DMS53 treated with DMSO at 0.1 percent for 48 hours (cell line): Measurements from ENCODE around the gene PPARGC1A.
A peak's percentile ranks its signal among the peaks of the same experiment; 100 is the strongest.

Experiments
- DNase-seq: peaks from one replicate; lab custom pipeline; 2025; ENCODE audit not compliant: unreplicated experiment; lab: John Stamatoyannopoulos, UW

PPARGC1A gene

GRCh38 chr4:23909671-23910070 is 19.8 kb upstream of the PPARGC1A start:
- no peak for DNase-seq

DNA sequence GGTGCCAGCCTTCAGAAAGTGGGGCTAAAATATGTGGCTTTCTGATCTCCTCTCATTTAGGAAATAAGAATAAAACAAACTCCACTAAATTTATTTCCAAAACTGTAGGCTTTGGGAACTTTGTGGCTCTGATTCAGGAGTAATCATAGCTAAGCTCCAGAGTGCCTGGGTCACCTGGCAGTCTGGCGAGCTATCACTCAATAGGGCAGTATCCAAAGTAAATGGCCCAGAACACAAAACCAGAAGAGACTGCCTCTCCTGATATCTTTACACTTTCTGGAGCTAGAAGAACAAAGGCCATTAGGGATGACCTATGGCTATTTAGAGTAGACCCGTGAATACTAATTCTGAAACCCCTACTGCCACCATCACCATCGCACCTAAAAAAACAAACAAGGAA is 17.0 kb upstream of the PPARGC1A start:
- no peak for DNase-seq

GRCh38 chr4:23904639-23905071 is 14.8 kb upstream of the PPARGC1A start:
- no peak for DNase-seq

DNA sequence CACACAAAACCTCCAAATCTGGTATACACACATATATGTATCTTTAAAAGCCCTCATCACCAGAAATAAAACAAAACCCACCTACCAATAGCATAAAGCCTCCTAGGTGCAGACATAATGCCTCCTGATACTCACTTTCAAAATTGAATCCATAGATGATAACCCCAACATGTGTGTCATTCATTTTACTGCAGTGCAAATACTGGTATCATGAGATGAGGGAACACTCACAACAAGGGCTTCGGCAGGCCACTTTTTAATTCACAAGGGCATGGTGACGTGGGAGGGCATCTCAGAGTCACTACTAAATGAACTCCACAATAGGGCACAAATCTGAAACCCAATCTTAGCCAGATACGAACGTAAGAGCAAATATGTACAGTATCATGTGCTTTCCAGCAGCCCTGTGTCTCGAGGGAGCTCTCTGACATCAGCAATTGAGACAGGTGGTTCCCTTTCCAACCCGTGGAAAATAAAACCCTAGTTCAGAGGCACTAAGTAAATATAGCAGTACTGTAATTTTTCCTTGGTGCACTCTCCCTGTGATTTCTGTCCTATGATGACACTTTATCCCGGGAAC is 14.1 kb upstream of the PPARGC1A start:
- DNase-seq = peak; percentile 98

DNA sequence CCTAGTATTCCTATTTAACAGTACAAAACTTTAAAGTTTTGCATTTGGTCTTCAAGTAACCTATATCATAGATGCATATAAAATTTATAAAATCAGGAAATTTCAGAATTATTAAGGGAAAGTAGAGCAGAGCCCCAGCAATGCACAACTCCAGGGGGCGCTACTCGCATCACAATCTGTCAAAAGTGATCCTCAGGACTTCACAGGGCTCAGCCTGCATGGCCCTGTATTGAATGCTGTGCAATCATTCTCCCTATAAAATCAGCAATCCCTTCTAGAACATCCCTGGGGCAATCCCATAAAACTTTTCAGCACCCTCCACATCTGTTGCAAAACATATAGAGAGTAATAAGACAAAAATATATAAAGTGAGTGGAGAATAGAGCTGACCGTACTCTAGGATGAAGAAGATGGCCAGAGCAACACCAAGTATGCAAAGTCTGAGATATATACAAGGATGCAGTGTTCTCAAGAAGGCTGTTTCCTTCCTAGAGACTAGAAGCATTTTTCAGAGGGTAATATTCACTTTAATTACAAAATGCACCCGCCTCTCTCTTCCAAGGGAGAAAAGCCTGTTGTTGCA is 12.5 kb upstream of the PPARGC1A start:
- DNase-seq = no peak

- no peak for DNase-seq
Observed at GRCh38 chr4:23900636-23901035, 10.8 kb upstream of the PPARGC1A start.

DNA sequence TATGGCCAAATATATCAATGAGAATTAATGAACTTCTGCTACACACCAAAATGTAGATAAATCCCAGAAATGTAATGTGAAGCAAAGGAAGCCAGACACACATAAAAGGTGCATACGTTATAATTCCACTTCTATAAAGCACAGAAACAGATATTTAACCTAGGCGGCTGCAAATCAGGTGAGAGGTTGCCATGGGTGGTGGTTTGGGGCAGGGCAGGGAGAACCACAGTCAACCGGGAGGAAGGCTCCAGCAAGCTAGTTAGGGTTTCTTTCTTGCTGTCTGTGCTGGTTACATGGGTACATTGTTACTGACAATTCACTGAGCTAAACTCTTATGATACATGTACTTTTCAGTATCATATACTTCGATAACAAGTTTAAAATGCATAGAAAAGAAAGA is 9.7 kb upstream of the PPARGC1A start:
- no peak for DNase-seq

DNA sequence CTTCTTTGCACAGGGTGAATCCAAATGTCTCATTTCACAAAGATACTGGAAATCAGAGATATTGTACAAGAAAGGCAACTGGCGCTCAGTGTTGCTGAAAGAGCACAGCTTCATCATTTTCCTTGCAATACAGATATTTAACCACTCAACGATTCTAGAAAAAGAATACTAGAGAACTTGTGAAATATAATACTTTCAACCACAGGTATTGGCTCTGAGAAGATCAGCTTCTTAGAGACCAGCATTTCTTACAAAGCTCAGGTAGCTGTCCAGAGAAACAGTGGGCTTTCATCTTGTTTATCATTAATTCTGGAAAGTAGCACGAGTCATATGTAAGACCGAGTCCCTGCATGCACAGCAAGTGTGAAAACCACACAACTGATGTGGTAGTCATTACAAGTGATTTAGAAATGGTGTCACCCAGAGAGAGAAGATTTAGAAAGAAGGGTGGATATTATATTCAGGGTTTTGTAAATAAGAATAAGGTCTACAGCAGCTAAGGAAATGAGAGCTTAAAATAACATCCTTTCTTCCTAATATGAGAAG is 7.8 kb upstream of the PPARGC1A start:
- no peak for DNase-seq

DNA sequence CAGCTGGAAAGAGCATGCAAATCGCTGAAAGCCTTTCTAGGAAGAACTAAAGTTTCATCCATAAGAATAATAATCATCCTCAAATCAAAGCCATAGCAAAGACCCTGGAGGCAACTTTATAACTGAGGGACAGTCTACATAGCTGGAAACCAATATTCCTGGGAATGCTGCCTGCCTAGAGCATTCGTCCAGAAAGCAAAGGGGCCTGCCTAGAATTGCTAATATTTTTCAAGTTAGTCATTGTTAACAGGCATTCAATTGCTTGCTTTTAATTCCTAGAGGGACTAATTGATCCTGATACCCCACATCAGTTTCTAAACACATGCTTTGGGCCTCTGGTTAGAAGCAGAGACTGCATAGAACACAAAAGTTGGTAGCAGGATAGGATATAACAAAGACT is 4.2 kb upstream of the PPARGC1A start:
- DNase-seq = no peak

DNA sequence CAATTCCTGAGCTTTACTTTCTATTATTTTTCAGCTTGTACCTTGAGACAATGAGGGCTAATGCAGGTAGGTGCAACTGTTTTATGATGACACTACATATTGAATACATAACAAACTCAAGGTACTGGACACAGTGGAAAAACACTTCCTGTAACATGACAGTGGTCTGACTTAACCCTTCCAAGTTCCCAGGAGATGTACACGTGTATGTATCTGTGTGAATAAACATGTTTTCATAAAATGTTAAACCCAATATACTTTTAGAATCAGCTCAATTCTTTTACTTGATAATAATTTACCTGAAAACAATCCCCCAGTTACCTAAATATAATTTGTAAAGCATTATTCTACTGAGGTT is 1.2 kb upstream of the PPARGC1A start:
- DNase-seq = peak; percentile 66

DNA sequence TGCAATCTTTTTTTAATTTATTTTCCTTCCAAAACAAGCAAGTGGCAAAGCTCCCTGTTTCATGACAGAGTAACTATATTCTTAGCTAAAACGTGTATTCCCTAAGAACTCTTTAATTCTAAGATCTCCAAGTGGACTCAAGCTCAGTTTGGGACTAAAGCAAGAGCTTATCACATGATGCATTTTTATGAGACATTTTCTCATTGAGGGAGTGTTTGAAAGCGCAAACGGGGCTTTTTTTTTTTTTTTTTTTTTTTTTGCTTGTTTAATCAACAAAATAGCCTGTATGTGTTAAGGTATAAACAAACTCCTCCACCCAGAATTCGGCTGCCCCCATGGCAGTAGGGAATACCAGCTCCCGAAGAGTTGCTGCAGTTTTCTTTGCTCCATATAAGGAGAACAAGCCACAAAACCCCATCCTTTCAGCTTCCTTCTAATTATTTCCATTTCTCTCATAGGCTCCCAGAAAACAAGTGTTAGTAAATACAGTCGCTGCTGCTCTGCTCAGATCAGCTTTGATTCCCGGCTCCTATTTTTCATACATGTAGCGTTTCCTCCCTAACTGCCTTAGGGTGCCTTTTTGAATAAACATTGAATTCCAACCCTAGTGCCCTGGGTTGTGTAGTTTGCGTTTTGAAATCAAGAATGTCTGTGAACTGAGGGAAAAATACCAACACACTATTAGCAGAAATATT is 669 bp upstream of the PPARGC1A start:
- peak; percentile 66 for DNase-seq

DNA sequence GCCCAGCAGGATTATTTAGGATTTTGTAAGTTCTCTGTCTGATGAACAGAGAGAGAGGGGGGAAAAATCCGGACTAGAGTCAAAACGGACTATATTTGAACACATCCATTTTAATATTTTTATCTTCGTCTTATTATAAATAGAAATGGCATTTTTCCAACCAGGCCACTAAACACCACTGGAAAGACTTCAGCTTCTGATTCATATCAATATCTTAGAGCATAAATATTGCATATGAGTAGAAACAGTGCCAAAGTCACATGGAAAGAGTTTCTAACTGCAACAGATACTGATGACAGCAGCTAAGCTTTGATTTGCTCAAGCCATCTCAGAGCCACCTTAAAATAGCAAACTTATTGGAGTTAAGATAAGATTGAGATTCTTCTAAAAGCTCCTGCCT is 456 bp downstream of the PPARGC1A start:
- peak; percentile 43 for DNase-seq

- DNase-seq = peak; percentile 40
Observed at GRCh38 chr4:23888421-23889319, 1.2 kb downstream of the PPARGC1A start.

- no peak for DNase-seq
Observed at GRCh38 chr4:23887989-23888388, 1.9 kb downstream of the PPARGC1A start.

GRCh38 chr4:23887173-23887572 is 2.7 kb downstream of the PPARGC1A start:
- DNase-seq = no peak

GRCh38 chr4:23885943-23886590 is 3.8 kb downstream of the PPARGC1A start:
- no peak for DNase-seq

GRCh38 chr4:23884741-23885140 is 5.1 kb downstream of the PPARGC1A start:
- no peak for DNase-seq

DNA sequence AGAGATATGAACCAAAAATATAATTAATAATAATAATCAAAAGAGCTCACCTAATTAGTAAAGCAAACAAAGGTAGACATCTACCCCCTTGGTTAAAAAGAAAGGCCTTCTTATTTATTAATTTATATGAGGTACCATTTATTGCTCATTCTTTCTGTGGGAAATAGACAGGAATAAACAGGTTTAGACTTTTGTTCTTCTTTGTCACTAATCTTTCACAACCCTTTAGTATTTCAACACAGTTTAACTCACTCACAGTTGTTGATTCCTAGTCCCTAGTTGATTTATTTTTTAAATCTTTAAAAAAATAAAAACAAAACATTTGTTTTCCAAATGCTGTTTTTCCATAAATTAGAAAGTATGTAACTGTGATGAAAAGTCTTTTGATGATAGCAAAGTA is 5.6 kb downstream of the PPARGC1A start:
- DNase-seq = no peak

DNA sequence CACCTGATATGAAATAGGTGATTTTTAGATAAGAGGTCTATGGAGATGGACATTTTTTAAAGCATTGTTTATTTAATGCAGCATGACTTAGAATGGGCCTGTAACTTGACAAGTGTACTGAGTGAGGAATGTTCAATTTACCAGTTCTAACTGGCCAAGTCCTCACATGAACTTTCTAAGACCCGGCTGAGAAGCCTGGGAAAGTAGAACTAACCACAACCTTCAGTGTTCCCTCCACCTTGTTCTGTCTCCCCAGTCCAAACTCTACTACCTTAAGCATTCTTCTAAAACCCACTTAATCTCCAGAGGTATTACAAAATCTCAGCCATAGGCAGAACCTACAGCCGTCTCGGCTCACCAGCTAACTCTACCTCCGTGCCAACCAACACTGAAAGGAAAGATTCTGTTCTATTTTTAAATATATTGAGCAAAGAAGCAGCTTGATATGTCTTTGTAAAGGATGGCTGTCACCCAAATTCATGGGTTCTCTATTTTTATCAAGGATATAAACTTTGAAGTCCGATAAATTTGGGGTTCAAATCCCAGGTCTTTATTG is 6.8 kb downstream of the PPARGC1A start:
- no peak for DNase-seq

DNA sequence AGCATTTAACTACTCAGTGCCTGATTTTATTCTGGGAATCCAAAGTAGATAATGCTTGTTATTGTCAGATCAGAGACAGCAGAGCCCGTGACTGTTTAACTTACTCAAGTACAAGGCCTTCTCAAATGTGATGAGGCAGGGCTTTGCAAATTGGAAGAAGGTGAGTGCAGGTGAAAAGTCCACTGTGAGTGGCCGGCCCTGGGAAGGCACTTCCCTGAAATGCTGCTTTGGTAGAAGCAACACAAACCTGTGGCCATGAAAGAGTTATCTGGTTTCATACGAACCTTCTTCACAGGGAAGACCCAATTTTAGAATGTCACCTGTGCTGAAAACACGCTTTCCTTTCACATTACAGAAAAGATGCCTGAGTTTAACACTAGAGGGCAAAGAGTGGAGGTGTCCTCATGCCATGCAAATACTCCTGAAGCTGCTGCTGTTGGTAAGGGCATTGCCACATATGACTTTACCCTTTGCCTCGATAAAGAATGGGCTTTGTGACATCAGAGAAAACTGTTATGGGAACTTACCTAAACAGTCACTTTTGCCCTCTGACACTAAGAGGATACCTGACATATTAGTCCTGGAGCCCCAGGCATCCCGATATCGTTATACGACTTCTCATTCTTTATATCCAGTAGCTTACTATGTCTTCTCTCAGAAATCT is 8.0 kb downstream of the PPARGC1A start:
- DNase-seq = no peak
